ENCODE data around the gene WASL.

DNA sequence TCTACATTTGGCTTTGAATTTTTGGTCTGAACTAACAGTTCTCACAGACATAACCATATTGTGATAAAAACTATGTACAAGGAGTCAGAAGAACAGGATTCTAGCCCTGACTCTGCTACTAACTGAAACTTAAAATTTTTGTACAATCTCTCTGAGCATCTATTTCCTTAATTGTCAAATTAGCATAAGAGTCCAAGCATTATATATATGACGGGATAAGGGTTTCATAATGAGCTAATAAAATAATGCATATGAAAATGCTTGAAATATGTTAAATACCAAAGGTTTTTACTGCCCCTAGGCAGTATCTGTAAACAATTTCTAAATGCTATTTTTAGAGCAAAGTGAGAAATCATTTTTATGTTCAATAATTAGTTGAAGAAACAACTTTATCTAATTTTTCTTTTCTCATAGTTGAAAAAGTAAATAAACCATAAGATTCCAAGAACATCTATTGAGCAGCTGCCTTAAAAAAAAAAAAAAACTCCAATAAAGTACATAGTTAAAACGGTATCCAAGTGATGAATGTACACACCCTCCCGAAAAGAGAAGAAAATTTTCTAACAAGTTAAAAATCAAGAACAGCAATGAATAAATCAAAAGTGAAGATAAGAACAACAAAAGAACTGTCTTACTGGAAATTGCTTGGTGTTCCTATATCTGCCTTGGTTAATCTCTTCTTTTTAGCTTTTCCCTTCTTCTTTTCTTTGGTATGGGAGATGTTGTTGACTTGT lies 52.7 kb downstream of the WASL start:
- TF ChIP-seq, protein P1, sequence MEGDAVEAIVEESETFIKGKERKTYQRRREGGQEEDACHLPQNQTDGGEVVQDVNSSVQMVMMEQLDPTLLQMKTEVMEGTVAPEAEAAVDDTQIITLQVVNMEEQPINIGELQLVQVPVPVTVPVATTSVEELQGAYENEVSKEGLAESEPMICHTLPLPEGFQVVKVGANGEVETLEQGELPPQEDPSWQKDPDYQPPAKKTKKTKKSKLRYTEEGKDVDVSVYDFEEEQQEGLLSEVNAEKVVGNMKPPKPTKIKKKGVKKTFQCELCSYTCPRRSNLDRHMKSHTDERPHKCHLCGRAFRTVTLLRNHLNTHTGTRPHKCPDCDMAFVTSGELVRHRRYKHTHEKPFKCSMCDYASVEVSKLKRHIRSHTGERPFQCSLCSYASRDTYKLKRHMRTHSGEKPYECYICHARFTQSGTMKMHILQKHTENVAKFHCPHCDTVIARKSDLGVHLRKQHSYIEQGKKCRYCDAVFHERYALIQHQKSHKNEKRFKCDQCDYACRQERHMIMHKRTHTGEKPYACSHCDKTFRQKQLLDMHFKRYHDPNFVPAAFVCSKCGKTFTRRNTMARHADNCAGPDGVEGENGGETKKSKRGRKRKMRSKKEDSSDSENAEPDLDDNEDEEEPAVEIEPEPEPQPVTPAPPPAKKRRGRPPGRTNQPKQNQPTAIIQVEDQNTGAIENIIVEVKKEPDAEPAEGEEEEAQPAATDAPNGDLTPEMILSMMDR (conservative IDR thresholded peaks at IDR 0.05; ENCODE audit: low read length), result no peak
- no peak for TF ChIP-seq EZH2phosphoT487 (IDR thresholded peaks at IDR 0.05; ENCODE audit: borderline replicate concordance, low read depth, low read length)
